Progenitor cell of endocrine pancreas (in vitro differentiated cells): ENCODE measurements around the gene DKC1. TPM values are rescaled to one million over a fixed set of nuclear protein-coding genes. Genes with fewer than 3 reads are reported as not detected.
"Not testable (repeated sequence)": the region's sequence is repeated elsewhere in the genome, so short reads cannot be mapped to it uniquely, and the experiment has no call there.

Experiments
- DNase-seq: peaks from one replicate; pipeline ENCODE4 v3.0.0; 2021; ENCODE audit warnings: low spot score; ENCODE audit not compliant: unreplicated experiment
- H3K27ac Mint-ChIP-seq: 2 replicates; pipeline ENCODE4 v1.8.0; 2021; ENCODE audit warnings: mild to moderate bottlenecking, moderate library complexity, mixed read lengths
- H3K27me3 Mint-ChIP-seq: 2 replicates; pipeline ENCODE4 v1.8.0; 2021; ENCODE audit warnings: mixed read lengths
- H3K36me3 Mint-ChIP-seq: 2 replicates; pipeline ENCODE4 v1.8.0; 2022; ENCODE audit warnings: mixed read lengths; ENCODE audit not compliant: insufficient read depth
- H3K4me1 Mint-ChIP-seq: 2 replicates; pipeline ENCODE4 v1.8.0; 2021; ENCODE audit warnings: low read depth, mixed read lengths
- H3K4me3 Mint-ChIP-seq: 2 replicates; pipeline ENCODE4 v1.8.0; 2021; ENCODE audit warnings: low read depth, mild to moderate bottlenecking, moderate library complexity, mixed read lengths
- H3K9me3 Mint-ChIP-seq: 2 replicates; pipeline ENCODE4 v1.8.0; 2021; ENCODE audit warnings: low read depth, mixed read lengths
- total RNA-seq: library from RNA; stranded (reverse); gene quantifications from 2 replicates; pipeline ENCODE4 v1.2.1, GENCODE V29; 2021
- TF ChIP-seq, protein P1 (sequence below): fragments of 200-600 bp; sonication (generic); IDR thresholded peaks from one replicate; pipeline ENCODE4 v1.5.0; 2021; ENCODE audit warnings: antibody characterized with exemption, mild to moderate bottlenecking; ENCODE audit not compliant: unreplicated experiment

The DKC1 gene
- total RNA-seq, 1 donor from 2014 or later = 58.5 TPM

DNA sequence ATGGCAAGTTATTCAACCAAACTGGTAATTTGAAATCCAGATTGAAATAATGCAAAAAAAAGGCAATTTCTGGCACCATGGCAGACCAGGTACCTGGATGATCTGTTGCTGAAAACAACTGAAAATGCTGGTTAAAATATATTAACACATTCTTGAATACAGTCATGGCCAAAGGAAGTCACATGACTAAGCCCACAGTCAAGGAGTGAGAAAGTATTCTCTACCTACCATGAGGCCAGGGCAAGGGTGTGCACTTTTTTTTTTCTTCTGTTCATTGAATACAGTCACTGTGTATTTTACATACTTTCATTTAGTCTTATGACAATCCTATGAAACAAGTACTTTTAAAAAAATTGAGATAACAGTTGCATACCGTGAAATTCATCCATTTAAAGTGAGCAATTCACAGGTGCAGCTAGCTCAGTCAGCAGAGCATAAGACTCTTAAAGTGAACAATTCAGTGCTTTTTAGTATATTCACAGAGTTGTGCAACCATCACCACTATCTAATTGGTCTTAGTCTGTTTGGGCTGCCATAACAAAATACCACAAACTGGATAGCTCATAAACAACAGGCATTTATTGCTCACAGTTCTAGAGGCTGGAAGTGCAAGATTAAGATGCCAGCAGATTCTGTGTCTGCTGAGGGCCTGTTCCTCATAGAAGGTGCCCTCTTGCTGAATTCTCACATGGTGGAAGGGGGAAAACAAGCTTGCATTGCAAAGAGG lies 47.4 kb downstream of the DKC1 start:
- no peak overlapping the region for H3K4me3 Mint-ChIP-seq
- TF ChIP-seq, protein P1, sequence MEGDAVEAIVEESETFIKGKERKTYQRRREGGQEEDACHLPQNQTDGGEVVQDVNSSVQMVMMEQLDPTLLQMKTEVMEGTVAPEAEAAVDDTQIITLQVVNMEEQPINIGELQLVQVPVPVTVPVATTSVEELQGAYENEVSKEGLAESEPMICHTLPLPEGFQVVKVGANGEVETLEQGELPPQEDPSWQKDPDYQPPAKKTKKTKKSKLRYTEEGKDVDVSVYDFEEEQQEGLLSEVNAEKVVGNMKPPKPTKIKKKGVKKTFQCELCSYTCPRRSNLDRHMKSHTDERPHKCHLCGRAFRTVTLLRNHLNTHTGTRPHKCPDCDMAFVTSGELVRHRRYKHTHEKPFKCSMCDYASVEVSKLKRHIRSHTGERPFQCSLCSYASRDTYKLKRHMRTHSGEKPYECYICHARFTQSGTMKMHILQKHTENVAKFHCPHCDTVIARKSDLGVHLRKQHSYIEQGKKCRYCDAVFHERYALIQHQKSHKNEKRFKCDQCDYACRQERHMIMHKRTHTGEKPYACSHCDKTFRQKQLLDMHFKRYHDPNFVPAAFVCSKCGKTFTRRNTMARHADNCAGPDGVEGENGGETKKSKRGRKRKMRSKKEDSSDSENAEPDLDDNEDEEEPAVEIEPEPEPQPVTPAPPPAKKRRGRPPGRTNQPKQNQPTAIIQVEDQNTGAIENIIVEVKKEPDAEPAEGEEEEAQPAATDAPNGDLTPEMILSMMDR = no peak
- DNase-seq = no peak
- H3K36me3 Mint-ChIP-seq = no peaks in the 10 kb centered on the region
- H3K9me3 Mint-ChIP-seq = peaks cover 16% of the 10 kb centered on the region
- H3K27ac Mint-ChIP-seq = no peak overlapping the region
- peaks cover 6% of the 10 kb centered on the region for H3K27me3 Mint-ChIP-seq
- H3K4me1 Mint-ChIP-seq = no peaks in the 10 kb centered on the region

DNA sequence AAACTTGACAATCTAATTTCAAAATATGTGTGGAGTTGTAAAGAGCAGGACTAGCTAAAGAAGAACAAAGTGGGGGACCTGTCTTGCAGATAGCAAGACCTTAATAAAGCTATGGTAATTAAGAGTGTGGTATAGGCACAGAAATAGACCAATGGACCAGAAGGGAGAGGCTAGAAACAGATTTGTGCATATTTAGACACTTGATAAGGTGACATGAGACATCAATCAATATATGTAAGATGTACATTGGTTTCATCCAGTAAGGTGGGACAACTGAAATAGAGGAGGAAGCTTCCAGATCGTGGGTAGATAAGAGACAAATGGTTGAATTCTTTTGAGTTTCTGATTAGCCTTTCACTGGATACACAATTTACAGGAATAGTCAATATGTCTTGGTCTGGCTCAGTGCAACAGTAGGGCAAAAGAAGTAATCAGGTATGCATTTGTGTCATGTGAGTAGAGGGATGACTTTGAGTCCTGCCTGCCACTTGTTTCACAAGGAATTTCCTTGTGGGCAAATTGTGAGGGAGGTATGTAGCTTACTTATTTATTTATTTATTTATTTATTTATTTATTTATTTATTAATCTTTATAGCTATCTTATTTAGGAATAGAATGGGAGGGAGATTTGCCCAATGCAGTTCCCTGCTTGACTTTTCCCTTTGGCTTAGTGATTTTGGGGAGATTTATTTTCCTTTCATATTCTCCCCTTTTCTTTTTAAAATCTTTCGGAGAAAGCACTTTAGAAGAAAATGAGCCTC lies 49.9 kb downstream of the DKC1 start:
- no peak overlapping the region for H3K27ac Mint-ChIP-seq
- no peaks in the 10 kb centered on the region for H3K36me3 Mint-ChIP-seq
- TF ChIP-seq, protein P1 = no peak
- H3K9me3 Mint-ChIP-seq = peaks cover 18% of the 10 kb centered on the region
- H3K4me3 Mint-ChIP-seq = no peak overlapping the region
- H3K27me3 Mint-ChIP-seq = no peaks in the 10 kb centered on the region
- no peak for DNase-seq
- H3K4me1 Mint-ChIP-seq = no peaks in the 10 kb centered on the region

DNA sequence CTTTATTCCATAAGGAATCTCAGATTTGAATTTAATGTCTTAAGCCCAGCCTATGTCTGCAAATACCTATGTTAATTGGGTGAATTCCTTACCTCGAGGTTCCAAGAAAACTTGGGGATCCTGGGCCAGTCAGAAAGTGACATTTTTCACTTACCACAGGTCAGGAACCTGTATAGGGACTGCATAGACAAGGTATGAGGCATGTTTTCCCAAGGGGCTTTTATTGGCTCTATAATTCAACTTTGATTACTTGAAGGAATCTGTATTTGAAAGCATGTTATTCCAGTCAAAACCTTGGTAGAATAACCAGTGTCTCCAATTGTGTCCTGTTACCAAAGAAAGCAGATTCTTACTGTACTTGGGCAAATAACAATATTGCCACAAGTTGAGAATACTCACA lies 51.1 kb downstream of the DKC1 start:
- Mint-ChIP-seq H3K27ac (no peak overlapping the region), H3K4me1 (no peaks in the 10 kb centered on the region), H3K9me3 (peaks cover 7% of the 10 kb centered on the region), H3K4me3 (no peak overlapping the region), H3K27me3 (no peaks in the 10 kb centered on the region), H3K36me3 (no peaks in the 10 kb centered on the region)
- TF ChIP-seq, protein P1 = no peak
- no peak for DNase-seq

DNA sequence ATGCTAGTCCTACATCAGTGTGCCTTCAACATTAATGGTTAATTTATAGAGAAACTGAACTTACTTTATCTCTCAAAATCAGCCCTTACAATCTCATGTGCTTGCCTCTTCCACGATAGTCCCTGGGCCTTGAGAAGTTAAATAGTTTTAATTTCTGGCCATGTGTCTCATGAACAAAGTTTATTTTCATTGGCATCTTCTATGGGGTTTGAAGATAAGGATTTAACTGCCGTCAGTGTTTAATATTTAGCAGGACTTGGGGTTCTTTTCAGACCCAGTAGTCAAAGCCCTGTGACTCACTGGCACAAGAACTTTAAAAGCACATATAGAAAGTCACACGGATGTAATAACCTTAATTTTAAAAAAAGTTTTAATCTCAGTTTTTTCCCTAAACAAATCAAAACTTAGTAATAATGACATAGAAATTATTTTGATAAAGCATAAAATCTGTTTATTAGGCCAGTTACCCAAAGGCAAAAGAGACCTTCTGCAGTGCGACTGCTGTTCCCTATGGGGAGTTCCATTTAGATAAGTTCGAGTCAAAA lies 52.7 kb downstream of the DKC1 start:
- Mint-ChIP-seq H3K9me3 (peaks cover 7% of the 10 kb centered on the region), H3K27me3 (no peaks in the 10 kb centered on the region), H3K4me1 (no peaks in the 10 kb centered on the region), H3K27ac (no peak overlapping the region), H3K36me3 (no peaks in the 10 kb centered on the region), H3K4me3 (no peak overlapping the region)
- no peak for DNase-seq
- TF ChIP-seq, protein P1 = no peak

DNA sequence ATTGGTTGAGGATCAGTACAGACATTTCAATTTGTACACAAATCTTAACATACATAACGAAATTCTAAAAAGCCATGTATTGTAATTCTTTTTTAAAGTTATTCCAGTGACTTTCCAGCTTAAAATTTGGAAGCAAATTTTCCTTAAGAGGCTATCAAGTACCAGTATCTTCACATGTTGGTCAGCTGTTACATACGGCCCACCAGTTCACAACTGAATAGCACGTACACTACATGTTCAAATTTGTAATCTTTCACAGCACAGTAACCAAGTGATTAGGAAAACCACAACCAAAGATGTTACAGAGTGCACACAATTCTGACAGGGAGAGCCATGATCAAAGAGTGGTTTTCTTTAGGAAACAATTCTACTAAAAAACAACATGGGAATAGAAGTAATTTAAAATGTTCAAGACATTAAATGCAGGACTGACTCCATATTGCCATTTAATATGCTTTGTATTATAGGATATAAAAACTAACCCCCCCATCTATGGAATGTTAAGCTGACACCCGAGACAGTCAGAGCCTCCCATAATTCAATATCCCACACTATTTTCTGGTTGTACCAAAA lies 53.7 kb downstream of the DKC1 start:
- not testable (repeated sequence) for H3K4me3 Mint-ChIP-seq, H3K36me3 Mint-ChIP-seq, H3K4me1 Mint-ChIP-seq, H3K27me3 Mint-ChIP-seq, H3K27ac Mint-ChIP-seq, H3K9me3 Mint-ChIP-seq, DNase-seq

DNA sequence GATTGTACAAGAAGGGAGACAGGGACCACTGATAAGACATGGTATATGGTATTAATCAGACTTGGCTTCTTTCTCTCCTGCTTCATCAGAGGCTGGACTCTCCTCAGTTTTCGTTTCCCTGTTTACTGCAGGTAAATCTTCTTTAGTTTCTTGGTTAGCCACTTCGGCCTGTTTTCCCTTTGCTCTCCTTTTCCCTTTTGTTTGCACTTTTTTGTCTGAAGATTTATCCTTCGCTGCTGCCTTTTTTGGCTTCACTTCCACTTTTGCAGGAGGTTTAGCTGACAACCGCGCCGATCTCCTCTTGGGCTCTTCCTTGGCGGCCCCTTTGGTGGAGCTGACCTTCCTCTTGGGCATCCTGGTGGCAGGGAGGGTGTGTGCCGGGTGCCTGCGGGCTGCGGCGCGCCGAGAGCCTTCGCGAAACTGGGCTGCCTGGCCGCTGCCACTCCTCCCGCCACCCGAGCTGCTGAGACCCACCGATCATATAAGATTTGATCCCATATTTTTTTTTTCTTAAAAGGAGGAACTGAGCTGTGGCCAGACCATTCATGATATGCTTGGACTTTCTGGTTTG lies 54.5 kb downstream of the DKC1 start:
- not testable (repeated sequence) for DNase-seq, H3K4me3 Mint-ChIP-seq, H3K27ac Mint-ChIP-seq, H3K4me1 Mint-ChIP-seq, H3K27me3 Mint-ChIP-seq, H3K36me3 Mint-ChIP-seq, H3K9me3 Mint-ChIP-seq
